Ascending aorta (tissue), 2 donors: ENCODE data around the gene PRMT7. TPM values are rescaled to one million over a fixed set of nuclear protein-coding genes. Genes with fewer than 3 reads are reported as not detected.
"Not testable (repeated sequence)": the region's sequence is repeated elsewhere in the genome, so short reads cannot be mapped to it uniquely, and the experiment has no call there.

ENCODE experiments used
- DNase-seq, 2 donors: peaks; one replicate each; pipeline ENCODE4 v3.0.0-alpha.2; 2019; ENCODE audit warnings: low spot score in 2 of 2
- H3K27ac ChIP-seq, 2 donors: fragments of 200-600 bp; sonication (generic); one replicate each; pipeline ENCODE4 v1.5.1; 2016 to 2017; ENCODE audit warnings: mild to moderate bottlenecking in 1 of 2
- H3K27me3 ChIP-seq: fragments of 200-600 bp; sonication (generic); one replicate; pipeline ENCODE4 v1.5.1; 2017
- H3K36me3 ChIP-seq, 2 donors: fragments of 200-600 bp; sonication (generic); one replicate each; pipeline ENCODE4 v1.5.1; 2016
- H3K4me1 ChIP-seq, 2 donors: fragments of 200-600 bp; sonication (generic); one replicate each; pipeline ENCODE4 v1.5.1; 2016 to 2017; ENCODE audit warnings: mild to moderate bottlenecking in 1 of 2
- H3K4me3 ChIP-seq, 2 donors: fragments of 200-600 bp; sonication (generic); one replicate each; pipeline ENCODE4 v1.5.1; 2016 to 2017; ENCODE audit warnings: mild to moderate bottlenecking in 1 of 2
- H3K9me3 ChIP-seq, 2 donors: fragments of 200-600 bp; sonication (generic); one replicate each; pipeline ENCODE4 v1.5.1; 2016
- intact Hi-C: fragments of 100-400 bp; cut with DNase I; formaldehyde crosslinking; loops from one replicate; pipeline ENCODE4 v1.15.1; 2023
- total RNA-seq: library from RNA; depleted of rRNA; stranded (reverse); fragments of >200 nt; gene quantifications from one replicate; pipeline ENCODE4 v1.1.0, GENCODE V29; 2016
- TF ChIP-seq, protein P1 (sequence below), 3 experiments: fragments of 200-600 bp in 2 of 3; fragments of 450-650 bp in 1 of 3; sonication (generic) in 2 of 3; IDR thresholded peaks; one replicate each; pipeline ENCODE4 v1.5.1; 2016 to 2019; ENCODE audit warnings: antibody characterized with exemption in 3 of 3, mild to moderate bottlenecking in 1 of 3, moderate library complexity in 1 of 3

Gene PRMT7
- total RNA-seq, 1 donor from 2014 or later, result 25.1 TPM

DNA sequence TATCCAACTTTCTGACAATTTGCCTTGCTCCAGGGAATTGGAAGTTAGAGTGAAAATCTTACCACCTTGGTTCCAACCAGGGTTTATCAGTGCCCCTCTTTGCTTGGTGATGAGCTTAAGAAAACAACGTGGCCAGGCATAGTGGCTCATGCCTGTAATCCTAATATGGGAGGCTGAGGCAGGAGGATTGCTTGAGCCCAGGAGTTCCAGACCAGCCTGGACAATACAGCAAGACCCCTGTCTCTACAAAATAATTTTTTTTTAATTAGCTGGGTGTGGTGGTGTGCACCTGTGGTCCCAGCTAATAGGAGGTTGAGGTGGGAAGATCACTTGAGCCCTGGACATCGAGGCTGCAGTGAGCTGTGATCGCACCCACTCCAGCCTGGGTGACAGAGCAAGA, 25.1 kb upstream of the PRMT7 start:
- H3K4me3 ChIP-seq, result no peak overlapping the region
- intact Hi-C loops, result no loop called here
- no peak for DNase-seq
- no peaks in the 10 kb centered on the region for H3K27me3 ChIP-seq
- H3K9me3 ChIP-seq, result no peaks in the 10 kb centered on the region
- peaks cover 20 to 24% of the 10 kb centered on the region in 2 donors for H3K36me3 ChIP-seq
- peak overlapping the region; percentile 41 to 47 for H3K27ac ChIP-seq
- H3K4me1 ChIP-seq, result peaks cover 20 to 39% of the 10 kb centered on the region in 2 donors
- TF ChIP-seq, protein P1, sequence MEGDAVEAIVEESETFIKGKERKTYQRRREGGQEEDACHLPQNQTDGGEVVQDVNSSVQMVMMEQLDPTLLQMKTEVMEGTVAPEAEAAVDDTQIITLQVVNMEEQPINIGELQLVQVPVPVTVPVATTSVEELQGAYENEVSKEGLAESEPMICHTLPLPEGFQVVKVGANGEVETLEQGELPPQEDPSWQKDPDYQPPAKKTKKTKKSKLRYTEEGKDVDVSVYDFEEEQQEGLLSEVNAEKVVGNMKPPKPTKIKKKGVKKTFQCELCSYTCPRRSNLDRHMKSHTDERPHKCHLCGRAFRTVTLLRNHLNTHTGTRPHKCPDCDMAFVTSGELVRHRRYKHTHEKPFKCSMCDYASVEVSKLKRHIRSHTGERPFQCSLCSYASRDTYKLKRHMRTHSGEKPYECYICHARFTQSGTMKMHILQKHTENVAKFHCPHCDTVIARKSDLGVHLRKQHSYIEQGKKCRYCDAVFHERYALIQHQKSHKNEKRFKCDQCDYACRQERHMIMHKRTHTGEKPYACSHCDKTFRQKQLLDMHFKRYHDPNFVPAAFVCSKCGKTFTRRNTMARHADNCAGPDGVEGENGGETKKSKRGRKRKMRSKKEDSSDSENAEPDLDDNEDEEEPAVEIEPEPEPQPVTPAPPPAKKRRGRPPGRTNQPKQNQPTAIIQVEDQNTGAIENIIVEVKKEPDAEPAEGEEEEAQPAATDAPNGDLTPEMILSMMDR (IDR thresholded peaks at IDR 0.05), result no peak

DNA sequence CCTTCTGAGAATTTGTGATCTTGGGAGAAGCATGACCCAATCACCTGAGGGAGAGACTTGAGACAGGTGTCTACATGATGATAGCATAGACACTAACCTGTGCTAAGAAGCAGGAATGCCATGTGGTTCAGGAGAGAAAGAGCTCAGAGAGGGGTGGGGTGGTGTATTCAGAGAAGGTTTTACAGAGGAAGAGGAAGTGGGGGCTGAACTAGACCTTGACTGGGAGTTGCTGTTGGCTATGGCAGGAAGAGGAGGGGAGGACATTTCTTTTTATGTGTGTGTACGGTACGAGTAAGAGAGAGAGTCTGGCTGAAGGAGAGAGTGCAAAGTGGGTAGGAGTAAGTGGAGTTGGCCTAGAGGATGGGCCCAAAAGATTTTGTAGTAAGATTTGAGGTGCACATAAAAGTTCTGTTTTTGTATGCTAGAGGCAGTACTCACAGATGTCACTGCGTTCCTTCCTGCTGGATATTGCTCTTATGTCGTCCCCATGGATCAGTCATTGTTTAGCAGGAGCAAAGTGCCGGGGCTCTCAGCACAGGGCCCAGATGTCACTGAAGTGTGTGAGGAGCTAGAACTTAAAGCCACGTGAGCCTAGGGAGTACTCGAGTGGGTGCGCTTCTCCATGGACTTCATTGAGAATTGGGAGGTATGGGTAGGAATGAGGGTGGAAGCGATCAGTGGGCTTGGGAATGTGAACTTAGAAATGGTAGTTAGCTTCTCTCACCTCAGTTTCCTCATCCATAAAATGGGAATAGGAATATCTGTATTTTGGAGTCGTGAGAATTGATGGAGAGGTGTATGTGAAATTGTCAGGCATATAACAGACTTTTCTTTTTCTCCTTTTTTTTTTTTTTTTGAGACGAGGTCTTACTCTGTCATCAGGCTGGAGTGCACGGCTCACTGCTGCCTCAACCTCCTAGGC, 24.4 kb upstream of the PRMT7 start:
- Histone ChIP-seq H3K27ac (peak overlapping the region; percentile 47 to 85), H3K27me3 (no peaks in the 10 kb centered on the region), H3K4me1 (peaks cover 21 to 39% of the 10 kb centered on the region in 2 donors), H3K4me3 (no peak overlapping the region), H3K9me3 (no peaks in the 10 kb centered on the region), H3K36me3 (peaks cover 27 to 28% of the 10 kb centered on the region in 2 donors)
- TF ChIP-seq, protein P1 (IDR thresholded peaks at IDR 0.05), result no peak
- DNase-seq, result no peak
- intact Hi-C loops, result no loop called here

DNA sequence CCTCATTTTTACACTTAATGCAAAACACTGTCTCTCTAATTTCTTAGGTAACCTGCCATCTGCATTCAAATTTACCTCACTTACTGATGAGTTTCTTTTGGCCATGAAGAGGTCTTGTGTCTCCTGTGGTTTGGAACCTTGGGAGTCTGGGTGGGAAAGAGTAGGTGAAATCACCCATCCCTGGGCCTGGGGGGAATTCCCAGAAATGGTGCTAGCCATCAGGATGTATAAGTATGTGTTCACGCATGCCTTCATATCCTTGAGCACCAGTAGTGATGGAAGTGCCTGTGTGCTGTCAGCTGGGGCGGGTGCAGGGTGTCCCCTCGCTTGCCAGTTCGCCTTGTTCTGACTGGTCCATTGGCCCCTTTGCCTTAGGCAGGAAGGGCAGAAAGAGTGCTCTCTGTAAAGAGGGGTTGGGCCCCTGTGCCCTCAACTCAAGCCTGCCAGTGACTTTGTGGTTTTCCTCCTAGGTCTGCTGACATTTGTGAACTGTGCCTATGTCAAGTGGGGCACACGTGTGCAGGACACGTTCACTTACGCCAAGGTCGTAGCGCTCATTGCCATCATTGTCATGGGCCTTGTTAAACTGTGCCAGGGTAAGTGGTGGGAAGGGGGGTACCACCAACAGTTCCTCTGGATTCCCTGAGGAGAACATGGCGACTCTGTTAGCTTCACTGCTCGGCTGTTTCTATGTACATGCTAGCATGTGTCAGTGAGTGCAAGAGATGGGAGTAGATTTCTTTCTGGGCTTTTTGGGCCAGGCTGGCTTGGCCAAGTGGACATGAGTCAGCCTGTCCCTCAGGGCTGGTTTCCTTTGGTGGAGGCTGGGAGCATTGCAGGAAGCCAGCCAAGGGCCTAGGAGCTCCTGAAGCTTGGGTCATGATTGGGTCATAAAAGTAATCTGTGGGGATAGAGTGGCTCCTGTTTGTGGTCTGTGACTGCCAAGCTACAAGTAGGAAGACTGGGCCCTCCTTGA, 23.3 kb upstream of the PRMT7 start:
- H3K27ac ChIP-seq, result peak overlapping the region; percentile 47 to 85
- intact Hi-C loops, result loop anchor here (1.0 kb wide), 1 partner anchor 22 kb away; no protein-coding TSS in a partner anchor
- no peak overlapping the region for H3K4me3 ChIP-seq
- TF ChIP-seq, protein P1 (IDR thresholded peaks at IDR 0.05), result peak in 1 of 3 experiments; percentile 49
- H3K36me3 ChIP-seq, result peaks cover 32 to 37% of the 10 kb centered on the region in 2 donors
- H3K27me3 ChIP-seq, result no peaks in the 10 kb centered on the region
- peaks cover 21 to 39% of the 10 kb centered on the region in 2 donors for H3K4me1 ChIP-seq
- H3K9me3 ChIP-seq, result no peaks in the 10 kb centered on the region
- peak; percentile 65 to 92 for DNase-seq

DNA sequence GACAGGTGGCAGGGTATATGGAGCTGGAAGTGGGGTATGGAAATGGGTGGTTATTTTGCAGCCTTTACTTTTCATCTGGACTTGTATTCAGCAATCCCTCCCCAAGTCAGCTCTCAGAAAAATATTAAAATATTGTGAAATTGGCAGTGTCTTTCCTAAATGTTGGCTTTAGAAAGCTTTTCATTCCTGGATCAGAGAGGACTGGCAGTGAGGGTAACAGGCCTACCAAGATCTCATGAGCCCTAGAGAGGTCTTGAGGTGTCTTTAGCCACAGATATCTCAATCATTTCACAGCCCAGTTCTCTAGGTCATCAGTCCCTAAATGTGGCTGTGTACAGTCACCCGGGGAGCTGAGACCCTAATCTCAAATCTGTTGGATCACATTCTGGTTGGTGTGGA, 22.6 kb upstream of the PRMT7 start:
- TF ChIP-seq, protein P1 (IDR thresholded peaks at IDR 0.05), result no peak
- DNase-seq, result no peak
- Histone ChIP-seq H3K4me3 (no peak overlapping the region), H3K9me3 (no peaks in the 10 kb centered on the region), H3K4me1 (peaks cover 21 to 39% of the 10 kb centered on the region in 2 donors), H3K27ac (peak overlapping the region; percentile 47 to 85), H3K27me3 (no peaks in the 10 kb centered on the region), H3K36me3 (peaks cover 32 to 35% of the 10 kb centered on the region in 2 donors)
- intact Hi-C loops, result loop anchor here (1.0 kb wide), 1 partner anchor 23 kb away; no protein-coding TSS in a partner anchor

DNA sequence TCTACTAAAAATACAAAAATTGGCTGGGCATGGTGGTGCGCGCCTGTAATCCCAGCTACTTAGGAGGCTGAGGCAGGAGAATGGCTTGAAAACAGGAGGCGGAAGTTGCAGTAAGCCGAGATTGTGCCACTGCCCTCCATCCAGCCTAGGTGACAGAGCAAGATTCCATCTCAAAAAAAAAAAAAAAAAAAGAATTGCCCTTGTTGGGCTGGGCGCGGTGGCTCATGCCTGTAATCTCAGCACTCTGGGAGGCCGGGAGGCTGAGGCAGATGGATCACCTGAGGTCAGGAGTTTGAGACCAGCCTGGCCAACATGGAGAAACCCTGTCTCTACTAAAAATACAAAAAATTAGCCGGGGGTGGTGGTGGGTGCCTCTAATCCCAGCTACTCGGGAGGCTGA, 22.0 kb upstream of the PRMT7 start:
- peaks cover 35 to 40% of the 10 kb centered on the region in 2 donors for H3K36me3 ChIP-seq
- not testable (repeated sequence) for DNase-seq, H3K4me3 ChIP-seq, H3K9me3 ChIP-seq, H3K27me3 ChIP-seq
- intact Hi-C loops, result loop anchor here (1.0 kb wide), 1 partner anchor 23 kb away; no protein-coding TSS in a partner anchor
- peak overlapping the region; percentile 47 to 85 for H3K27ac ChIP-seq
- peaks cover 21 to 39% of the 10 kb centered on the region in 2 donors for H3K4me1 ChIP-seq
